Loucy (cell line): ENCODE measurements around the gene NOC4L.

Source experiments
- EZH2phosphoT487 ChIP-seq: fragments of 200-600 bp; IDR thresholded peaks from 2 replicates; pipeline ENCODE4 v1.6.1; 2018; ENCODE audit warnings: antibody characterized with exemption, mild to moderate bottlenecking, moderate library complexity, borderline replicate concordance
- TF ChIP-seq, protein P1 (sequence below): fragments of 200-600 bp; sonication (generic); conservative IDR thresholded peaks from 2 replicates; pipeline ENCODE4 v1.5.1; 2014; ENCODE audit warnings: mild to moderate bottlenecking, antibody characterized with exemption, low read length

DNA sequence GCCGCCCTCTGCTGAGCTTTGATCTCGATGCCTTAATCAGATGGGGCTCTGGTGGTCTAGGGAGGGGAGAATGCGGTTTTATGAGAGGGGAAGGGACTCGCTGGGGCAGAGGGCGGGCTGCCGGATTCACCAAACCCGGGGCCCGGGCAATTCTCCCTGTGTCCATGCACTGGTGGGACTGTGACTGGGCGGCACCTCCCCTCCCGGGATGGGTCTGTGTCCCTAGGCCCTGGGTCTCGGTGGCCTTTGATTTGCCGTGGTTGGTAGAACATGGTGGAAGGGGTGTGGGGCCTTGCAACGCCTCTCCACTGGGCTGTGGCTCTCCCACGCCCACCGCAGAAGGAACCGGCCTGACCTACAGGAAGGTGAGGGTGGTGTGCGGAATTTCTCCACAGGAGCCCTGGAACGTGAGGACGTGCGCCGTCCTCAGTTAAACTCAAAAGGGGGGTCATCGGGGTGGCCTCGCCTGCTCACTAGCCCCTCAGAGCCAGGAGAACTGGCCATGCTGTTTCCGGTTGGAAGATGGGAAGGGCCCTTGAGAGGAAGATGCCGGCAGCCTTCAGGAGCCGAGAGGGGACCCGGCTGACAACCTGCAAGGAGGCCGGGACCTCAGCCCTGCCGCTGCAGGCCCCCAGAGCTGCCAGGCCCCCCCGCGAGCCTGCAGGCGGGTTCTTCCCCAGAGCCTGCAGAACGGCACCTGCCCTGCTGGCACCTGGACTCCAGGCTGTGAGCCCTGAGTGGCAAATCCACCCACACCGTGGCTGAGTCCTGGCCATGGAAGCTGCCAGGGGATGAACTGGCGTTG, 43.6 kb downstream of the NOC4L start:
- TF ChIP-seq, protein P1, sequence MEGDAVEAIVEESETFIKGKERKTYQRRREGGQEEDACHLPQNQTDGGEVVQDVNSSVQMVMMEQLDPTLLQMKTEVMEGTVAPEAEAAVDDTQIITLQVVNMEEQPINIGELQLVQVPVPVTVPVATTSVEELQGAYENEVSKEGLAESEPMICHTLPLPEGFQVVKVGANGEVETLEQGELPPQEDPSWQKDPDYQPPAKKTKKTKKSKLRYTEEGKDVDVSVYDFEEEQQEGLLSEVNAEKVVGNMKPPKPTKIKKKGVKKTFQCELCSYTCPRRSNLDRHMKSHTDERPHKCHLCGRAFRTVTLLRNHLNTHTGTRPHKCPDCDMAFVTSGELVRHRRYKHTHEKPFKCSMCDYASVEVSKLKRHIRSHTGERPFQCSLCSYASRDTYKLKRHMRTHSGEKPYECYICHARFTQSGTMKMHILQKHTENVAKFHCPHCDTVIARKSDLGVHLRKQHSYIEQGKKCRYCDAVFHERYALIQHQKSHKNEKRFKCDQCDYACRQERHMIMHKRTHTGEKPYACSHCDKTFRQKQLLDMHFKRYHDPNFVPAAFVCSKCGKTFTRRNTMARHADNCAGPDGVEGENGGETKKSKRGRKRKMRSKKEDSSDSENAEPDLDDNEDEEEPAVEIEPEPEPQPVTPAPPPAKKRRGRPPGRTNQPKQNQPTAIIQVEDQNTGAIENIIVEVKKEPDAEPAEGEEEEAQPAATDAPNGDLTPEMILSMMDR = no peak
- no peak for TF ChIP-seq EZH2phosphoT487
